GM12878 (cell line): Measurements from ENCODE around the gene HIC1. TPM values are rescaled to one million over a fixed set of nuclear protein-coding genes. Genes with fewer than 3 reads are reported as not detected.

Source experiments
- ATAC-seq: fragments of 200-7000 bp; cut with Tn5 transposase; 3 replicates; pipeline ENCODE4 v1.9.1; 2020; ENCODE audit warnings: mild to moderate bottlenecking, moderate library complexity
- BruUV-seq: library from RNA; stranded (reverse); fragments of 400-500 nt; replicated peaks from 2 replicates; lab custom pipeline; 2021; lab: Mats Ljungman, UMichigan
- CTCF ChIA-PET: fragments of 300-600 bp; sonication (Branson Sonifier 250); formaldehyde crosslinking; extraction: SDS; loops from one replicate; lab custom pipeline; 2021; ENCODE audit warnings: inconsistent platforms; lab: Yijun Ruan, JAX
- POLR2A ChIA-PET: fragments of 350-600 bp; formaldehyde crosslinking; extraction: SDS; loops from one replicate; lab custom pipeline; 2021; ENCODE audit warnings: inconsistent platforms; lab: Charles Lee
- RAD21 ChIA-PET: fragments of 300-600 bp; sonication (Branson Sonifier 250); formaldehyde crosslinking; loops from one replicate; lab custom pipeline; 2023; ENCODE audit warnings: antibody characterized with exemption; ENCODE audit not compliant: unreplicated experiment; lab: Charles Lee
- SMC1A ChIA-PET: fragments of 300-600 bp; sonication (Branson Sonifier 250); formaldehyde crosslinking; loops from one replicate; lab custom pipeline; 2023; ENCODE audit not compliant: unreplicated experiment, uncharacterized antibody; lab: Charles Lee
- DNase-seq: peaks from one replicate; pipeline ENCODE4 v3.0.0-alpha.2; 2011; ENCODE audit warnings: low read depth, low spot score
- FAIRE-seq: peaks from 3 replicates; lab custom pipeline; 2011; peaks lifted over from hg19 to GRCh38; lab: Jason Lieb, UNC
- H2AFZ ChIP-seq: 2 replicates; pipeline ENCODE4 v1.6.0; 2011; ENCODE audit warnings: low read depth, low read length, control low read depth; ENCODE audit not compliant: control insufficient read depth
- H3K27ac ChIP-seq: 2 replicates; pipeline ENCODE4 v1.5.1; 2011; ENCODE audit warnings: control low read depth; ENCODE audit not compliant: control insufficient read depth, insufficient read depth
- H3K27me3 ChIP-seq, 2 experiments: replicated peaks in 1 of 2; 2 replicates each; pipeline versions ENCODE4 v1.6.0 to v1.6.1; 2011; ENCODE audit warnings: low read length in 1 of 2; ENCODE audit not compliant: control insufficient read depth in 2 of 2, insufficient read depth in 2 of 2
- H3K36me3 ChIP-seq, 2 experiments: 2 replicates each; pipeline ENCODE4 v1.5.1; 2011; ENCODE audit warnings: low read length in 1 of 2; ENCODE audit not compliant: control insufficient read depth in 2 of 2, insufficient read depth in 2 of 2
- H3K4me1 ChIP-seq: 2 replicates; pipeline ENCODE4 v1.6.1; 2011; ENCODE audit warnings: mild to moderate bottlenecking, low read length, moderate library complexity, mixed read lengths; ENCODE audit not compliant: control insufficient read depth, insufficient read depth
- H3K4me2 ChIP-seq: 2 replicates; pipeline ENCODE4 v1.6.0; 2011; ENCODE audit warnings: control low read depth; ENCODE audit not compliant: control insufficient read depth, insufficient read depth
- H3K4me3 ChIP-seq: fragments of 200-600 bp; sonication (generic); 2 replicates; pipeline ENCODE4 v1.5.1; 2016
- H3K79me2 ChIP-seq: 2 replicates; pipeline ENCODE4 v1.6.0; 2011; ENCODE audit warnings: low read length; ENCODE audit not compliant: control insufficient read depth, insufficient read depth
- H3K9ac ChIP-seq: 2 replicates; pipeline ENCODE4 v1.8.0; 2011; ENCODE audit warnings: low read length, control low read depth, mixed read lengths; ENCODE audit not compliant: control insufficient read depth, insufficient read depth
- H3K9me3 ChIP-seq: replicated peaks from 3 replicates; pipeline ENCODE4 v1.5.1; 2011; ENCODE audit warnings: mild to moderate bottlenecking, low read length; ENCODE audit not compliant: control insufficient read depth, insufficient read depth
- H4K20me1 ChIP-seq: 2 replicates; pipeline ENCODE4 v1.6.0; 2011; ENCODE audit not compliant: control insufficient read depth, insufficient read depth
- IKZF1 ChIP-seq: fragments of 450-650 bp; conservative IDR thresholded peaks from 2 replicates; pipeline ENCODE4 v1.6.1; 2017; ENCODE audit warnings: antibody characterized with exemption, mild to moderate bottlenecking
- NFIC ChIP-seq: IDR thresholded peaks from 2 replicates; pipeline ENCODE4 v1.6.1; 2012; ENCODE audit warnings: low read depth, mild to moderate bottlenecking, inconsistent platforms, low read length, moderate library complexity
- SMARCA5 ChIP-seq: fragments of 450-650 bp; IDR thresholded peaks from 2 replicates; pipeline ENCODE4 v1.6.1; 2017; ENCODE audit warnings: mild to moderate bottlenecking
- TCF12 ChIP-seq: IDR thresholded peaks from 2 replicates; pipeline ENCODE4 v1.6.1; 2011; ENCODE audit warnings: low read depth, mild to moderate bottlenecking, low read length
- ZNF207 ChIP-seq: fragments of 450-650 bp; IDR thresholded peaks from 2 replicates; pipeline ENCODE4 v1.6.1; 2014; ENCODE audit warnings: antibody characterized with exemption, mild to moderate bottlenecking, borderline replicate concordance
- WGBS: methylation state at CpG from one replicate; pipeline ENCODE4 v1.1.6; 2016; ENCODE audit warnings: low lambda C conversion rate; ENCODE audit not compliant: insufficient replicate concordance, insufficient coverage; ENCODE audit errors: missing lambda C conversion rate; 5-methylcytosine and 5-hydroxymethylcytosine counted together
- in situ Hi-C: fragments of 300-500 bp; cut with MboI; formaldehyde crosslinking; loops from 9 replicates; pipeline ENCODE4 v1.14.3; 2018; ENCODE audit warnings: mixed read lengths
- intact Hi-C: fragments of 100-400 bp; cut with micrococcal nuclease; formaldehyde crosslinking; loops from one replicate; pipeline ENCODE4 v1.14.2; 2022; ENCODE audit not compliant: unreplicated experiment
- polyA plus RNA-seq, 11 experiments: library from polyadenylated mRNA; depleted of rRNA in 4 of 11; unstranded in 6 of 11; stranded (reverse) in 5 of 11; fragments of >200 nt; fragmentation: Nextera tagmentation in 4 of 11; fragmentation: Illumina TruSeq in 1 of 11; extraction: Ambion mirVana in 4 of 11; extraction: Trizol in 1 of 11; gene quantifications; 1 replicate in 1 of 11; 2 replicates in 10 of 11; pipeline versions ENCODE4 v1.2.1 to v1.2.3, GENCODE V29; 2011 to 2016; ENCODE audit warnings: inconsistent platforms in 2 of 11, missing spikeins in 2 of 11, low read depth in 1 of 11
- total RNA-seq, 4 experiments: library from RNA; depleted of rRNA in 3 of 4; stranded (reverse); fragments of >200 nt in 3 of 4; fragmentation: Illumina TruSeq in 1 of 4; extraction: Trizol in 1 of 4; gene quantifications; 2 replicates each; pipeline versions ENCODE4 v1.2.1 to v1.2.3, GENCODE V29; 2013 to 2021
- TF ChIP-seq, protein P1 (sequence below): IDR thresholded peaks from 2 replicates; pipeline ENCODE4 v1.6.1; 2012; ENCODE audit warnings: low read length, inconsistent platforms
- TF ChIP-seq, protein P2 (sequence below): fragments of 450-650 bp; IDR thresholded peaks from 2 replicates; pipeline ENCODE4 v1.6.1; 2017; ENCODE audit warnings: mild to moderate bottlenecking, moderate library complexity
- TF ChIP-seq, protein P3 (sequence below): fragments of 450-650 bp; IDR thresholded peaks from 2 replicates; pipeline ENCODE4 v1.6.1; 2017; ENCODE audit warnings: borderline replicate concordance
- TF ChIP-seq, protein P4 (sequence below): IDR thresholded peaks from 2 replicates; pipeline ENCODE4 v1.6.1; 2011; ENCODE audit warnings: low read depth, low read length, improper control_type of control experiment, borderline replicate concordance
- TF ChIP-seq, protein P5 (sequence below): IDR thresholded peaks from 2 replicates; pipeline ENCODE4 v1.6.1; 2012; ENCODE audit warnings: low read depth, low read length, improper control_type of control experiment
- TF ChIP-seq, protein P6 (sequence below): fragments of 450-650 bp; conservative IDR thresholded peaks from 2 replicates; pipeline ENCODE4 v1.6.1; 2017; ENCODE audit warnings: mild to moderate bottlenecking, moderate library complexity

Gene HIC1
- total and polyA plus RNA-seq, 10 of the 15 experiments (the other 5 are each of a cell fraction or from before 2014, with no cell fraction given), result 0.11 to 61.1 (median 4.9) TPM

DNA sequence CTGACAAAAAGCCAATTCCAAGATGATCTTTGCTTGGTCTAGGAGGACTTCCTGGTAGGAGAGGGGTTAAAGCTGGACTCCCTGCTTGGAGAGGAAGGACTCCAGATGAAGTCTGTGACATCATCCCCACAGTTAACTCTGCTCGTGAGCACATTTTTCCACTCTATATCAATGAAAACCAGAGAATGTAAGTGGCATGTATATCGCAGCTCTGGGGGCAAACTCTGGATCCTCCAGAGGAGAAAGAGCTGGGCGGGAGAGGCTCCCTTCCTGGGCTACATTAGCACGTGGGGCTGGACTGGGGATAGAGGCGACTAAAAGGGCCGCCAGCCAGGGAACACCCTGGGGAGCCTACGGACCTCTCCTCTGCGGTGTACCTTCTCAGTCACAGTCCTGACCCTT, 34.1 kb downstream of the HIC1 start:
- ATAC-seq (peak; percentile 52), FAIRE-seq (no peak), DNase-seq (no peak)
- 2% methylated on average over 8 of the region's 8 CpGs for WGBS
- peak overlapping the region; percentile 93 for H3K27ac ChIP-seq
- H2AFZ ChIP-seq, result no peak overlapping the region
- H3K9me3 ChIP-seq, result no peaks in the 10 kb centered on the region
- peaks cover 5 to 6% of the 10 kb centered on the region in 2 experiments; a peak in 3 of 4 replicates for H3K36me3 ChIP-seq
- H3K9ac ChIP-seq, result peak overlapping the region; percentile 68
- H4K20me1 ChIP-seq, result no peaks in the 10 kb centered on the region
- H3K79me2 ChIP-seq, result peaks cover 16% of the 10 kb centered on the region
- ChIA-PET RAD21 (interaction anchor here (0.8 to 10.4 kb wide), 21 partner anchors 8 to 181 kb away, joined by 3 to 160 read pairs (median 14); partner anchors contain the start of gene HIC1), CTCF (interaction anchor here (0.5 to 11.4 kb wide), 20 partner anchors 12 to 213 kb away, joined by 3 to 126 read pairs (median 7); partner anchors contain the start of gene HIC1), POLR2A (interaction anchor here (0.6 to 10.8 kb wide), 17 partner anchors 15 to 178 kb away, joined by 3 to 148 read pairs (median 7); partner anchors contain the start of gene HIC1), SMC1A (interaction anchor here (0.7 to 7.1 kb wide), 25 partner anchors 13 to 193 kb away, joined by 3 to 107 read pairs (median 8); partner anchors contain the start of gene HIC1)
- intact Hi-C loops (loop anchor here (1.0 kb wide), 1 partner anchor 49 kb away; no protein-coding TSS in a partner anchor), in situ Hi-C loops (no loop called here)
- H3K4me3 ChIP-seq, result peak overlapping the region; percentile 16; the same call in 1 of the 2 replicates
- peak overlapping the region; percentile 71 for H3K4me2 ChIP-seq
- peaks cover 70% of the 10 kb centered on the region for H3K4me1 ChIP-seq
- BruUV-seq, result TSS peak; percentile 59
- no peaks in the 10 kb centered on the region for H3K27me3 ChIP-seq
- TF ChIP-seq, protein P1, sequence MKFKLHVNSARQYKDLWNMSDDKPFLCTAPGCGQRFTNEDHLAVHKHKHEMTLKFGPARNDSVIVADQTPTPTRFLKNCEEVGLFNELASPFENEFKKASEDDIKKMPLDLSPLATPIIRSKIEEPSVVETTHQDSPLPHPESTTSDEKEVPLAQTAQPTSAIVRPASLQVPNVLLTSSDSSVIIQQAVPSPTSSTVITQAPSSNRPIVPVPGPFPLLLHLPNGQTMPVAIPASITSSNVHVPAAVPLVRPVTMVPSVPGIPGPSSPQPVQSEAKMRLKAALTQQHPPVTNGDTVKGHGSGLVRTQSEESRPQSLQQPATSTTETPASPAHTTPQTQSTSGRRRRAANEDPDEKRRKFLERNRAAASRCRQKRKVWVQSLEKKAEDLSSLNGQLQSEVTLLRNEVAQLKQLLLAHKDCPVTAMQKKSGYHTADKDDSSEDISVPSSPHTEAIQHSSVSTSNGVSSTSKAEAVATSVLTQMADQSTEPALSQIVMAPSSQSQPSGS, result no peak
- TF ChIP-seq SMARCA5 (0 out of 2 replicates have a peak, but pooled peaks have one; percentile 37), TCF12 (no peak), IKZF1 (no peak), ZNF207 (no peak), NFIC (no peak)
- TF ChIP-seq, protein P2, sequence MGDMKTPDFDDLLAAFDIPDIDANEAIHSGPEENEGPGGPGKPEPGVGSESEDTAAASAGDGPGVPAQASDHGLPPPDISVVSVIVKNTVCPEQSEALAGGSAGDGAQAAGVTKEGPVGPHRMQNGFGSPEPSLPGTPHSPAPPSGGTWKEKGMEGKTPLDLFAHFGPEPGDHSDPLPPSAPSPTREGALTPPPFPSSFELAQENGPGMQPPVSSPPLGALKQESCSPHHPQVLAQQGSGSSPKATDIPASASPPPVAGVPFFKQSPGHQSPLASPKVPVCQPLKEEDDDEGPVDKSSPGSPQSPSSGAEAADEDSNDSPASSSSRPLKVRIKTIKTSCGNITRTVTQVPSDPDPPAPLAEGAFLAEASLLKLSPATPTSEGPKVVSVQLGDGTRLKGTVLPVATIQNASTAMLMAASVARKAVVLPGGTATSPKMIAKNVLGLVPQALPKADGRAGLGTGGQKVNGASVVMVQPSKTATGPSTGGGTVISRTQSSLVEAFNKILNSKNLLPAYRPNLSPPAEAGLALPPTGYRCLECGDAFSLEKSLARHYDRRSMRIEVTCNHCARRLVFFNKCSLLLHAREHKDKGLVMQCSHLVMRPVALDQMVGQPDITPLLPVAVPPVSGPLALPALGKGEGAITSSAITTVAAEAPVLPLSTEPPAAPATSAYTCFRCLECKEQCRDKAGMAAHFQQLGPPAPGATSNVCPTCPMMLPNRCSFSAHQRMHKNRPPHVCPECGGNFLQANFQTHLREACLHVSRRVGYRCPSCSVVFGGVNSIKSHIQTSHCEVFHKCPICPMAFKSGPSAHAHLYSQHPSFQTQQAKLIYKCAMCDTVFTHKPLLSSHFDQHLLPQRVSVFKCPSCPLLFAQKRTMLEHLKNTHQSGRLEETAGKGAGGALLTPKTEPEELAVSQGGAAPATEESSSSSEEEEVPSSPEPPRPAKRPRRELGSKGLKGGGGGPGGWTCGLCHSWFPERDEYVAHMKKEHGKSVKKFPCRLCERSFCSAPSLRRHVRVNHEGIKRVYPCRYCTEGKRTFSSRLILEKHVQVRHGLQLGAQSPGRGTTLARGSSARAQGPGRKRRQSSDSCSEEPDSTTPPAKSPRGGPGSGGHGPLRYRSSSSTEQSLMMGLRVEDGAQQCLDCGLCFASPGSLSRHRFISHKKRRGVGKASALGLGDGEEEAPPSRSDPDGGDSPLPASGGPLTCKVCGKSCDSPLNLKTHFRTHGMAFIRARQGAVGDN, result no peak
- TF ChIP-seq, protein P3, sequence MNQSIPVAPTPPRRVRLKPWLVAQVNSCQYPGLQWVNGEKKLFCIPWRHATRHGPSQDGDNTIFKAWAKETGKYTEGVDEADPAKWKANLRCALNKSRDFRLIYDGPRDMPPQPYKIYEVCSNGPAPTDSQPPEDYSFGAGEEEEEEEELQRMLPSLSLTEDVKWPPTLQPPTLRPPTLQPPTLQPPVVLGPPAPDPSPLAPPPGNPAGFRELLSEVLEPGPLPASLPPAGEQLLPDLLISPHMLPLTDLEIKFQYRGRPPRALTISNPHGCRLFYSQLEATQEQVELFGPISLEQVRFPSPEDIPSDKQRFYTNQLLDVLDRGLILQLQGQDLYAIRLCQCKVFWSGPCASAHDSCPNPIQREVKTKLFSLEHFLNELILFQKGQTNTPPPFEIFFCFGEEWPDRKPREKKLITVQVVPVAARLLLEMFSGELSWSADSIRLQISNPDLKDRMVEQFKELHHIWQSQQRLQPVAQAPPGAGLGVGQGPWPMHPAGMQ, result no peak
- TF ChIP-seq, protein P4, sequence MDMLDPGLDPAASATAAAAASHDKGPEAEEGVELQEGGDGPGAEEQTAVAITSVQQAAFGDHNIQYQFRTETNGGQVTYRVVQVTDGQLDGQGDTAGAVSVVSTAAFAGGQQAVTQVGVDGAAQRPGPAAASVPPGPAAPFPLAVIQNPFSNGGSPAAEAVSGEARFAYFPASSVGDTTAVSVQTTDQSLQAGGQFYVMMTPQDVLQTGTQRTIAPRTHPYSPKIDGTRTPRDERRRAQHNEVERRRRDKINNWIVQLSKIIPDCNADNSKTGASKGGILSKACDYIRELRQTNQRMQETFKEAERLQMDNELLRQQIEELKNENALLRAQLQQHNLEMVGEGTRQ, result no peak
- TF ChIP-seq, protein P5, sequence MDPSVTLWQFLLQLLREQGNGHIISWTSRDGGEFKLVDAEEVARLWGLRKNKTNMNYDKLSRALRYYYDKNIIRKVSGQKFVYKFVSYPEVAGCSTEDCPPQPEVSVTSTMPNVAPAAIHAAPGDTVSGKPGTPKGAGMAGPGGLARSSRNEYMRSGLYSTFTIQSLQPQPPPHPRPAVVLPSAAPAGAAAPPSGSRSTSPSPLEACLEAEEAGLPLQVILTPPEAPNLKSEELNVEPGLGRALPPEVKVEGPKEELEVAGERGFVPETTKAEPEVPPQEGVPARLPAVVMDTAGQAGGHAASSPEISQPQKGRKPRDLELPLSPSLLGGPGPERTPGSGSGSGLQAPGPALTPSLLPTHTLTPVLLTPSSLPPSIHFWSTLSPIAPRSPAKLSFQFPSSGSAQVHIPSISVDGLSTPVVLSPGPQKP, result no peak
- TF ChIP-seq, protein P6, sequence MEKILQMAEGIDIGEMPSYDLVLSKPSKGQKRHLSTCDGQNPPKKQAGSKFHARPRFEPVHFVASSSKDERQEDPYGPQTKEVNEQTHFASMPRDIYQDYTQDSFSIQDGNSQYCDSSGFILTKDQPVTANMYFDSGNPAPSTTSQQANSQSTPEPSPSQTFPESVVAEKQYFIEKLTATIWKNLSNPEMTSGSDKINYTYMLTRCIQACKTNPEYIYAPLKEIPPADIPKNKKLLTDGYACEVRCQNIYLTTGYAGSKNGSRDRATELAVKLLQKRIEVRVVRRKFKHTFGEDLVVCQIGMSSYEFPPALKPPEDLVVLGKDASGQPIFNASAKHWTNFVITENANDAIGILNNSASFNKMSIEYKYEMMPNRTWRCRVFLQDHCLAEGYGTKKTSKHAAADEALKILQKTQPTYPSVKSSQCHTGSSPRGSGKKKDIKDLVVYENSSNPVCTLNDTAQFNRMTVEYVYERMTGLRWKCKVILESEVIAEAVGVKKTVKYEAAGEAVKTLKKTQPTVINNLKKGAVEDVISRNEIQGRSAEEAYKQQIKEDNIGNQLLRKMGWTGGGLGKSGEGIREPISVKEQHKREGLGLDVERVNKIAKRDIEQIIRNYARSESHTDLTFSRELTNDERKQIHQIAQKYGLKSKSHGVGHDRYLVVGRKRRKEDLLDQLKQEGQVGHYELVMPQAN, result peak; percentile 46; the same call in 1 of the 2 replicates
